Measurements from ENCODE around the gene UBE2U. TPM values are rescaled to one million over a fixed set of nuclear protein-coding genes. Genes with fewer than 3 reads are reported as not detected.

The UBE2U gene
- polyA plus RNA-seq, 1 donor from 2014 or later: not detected

DNA sequence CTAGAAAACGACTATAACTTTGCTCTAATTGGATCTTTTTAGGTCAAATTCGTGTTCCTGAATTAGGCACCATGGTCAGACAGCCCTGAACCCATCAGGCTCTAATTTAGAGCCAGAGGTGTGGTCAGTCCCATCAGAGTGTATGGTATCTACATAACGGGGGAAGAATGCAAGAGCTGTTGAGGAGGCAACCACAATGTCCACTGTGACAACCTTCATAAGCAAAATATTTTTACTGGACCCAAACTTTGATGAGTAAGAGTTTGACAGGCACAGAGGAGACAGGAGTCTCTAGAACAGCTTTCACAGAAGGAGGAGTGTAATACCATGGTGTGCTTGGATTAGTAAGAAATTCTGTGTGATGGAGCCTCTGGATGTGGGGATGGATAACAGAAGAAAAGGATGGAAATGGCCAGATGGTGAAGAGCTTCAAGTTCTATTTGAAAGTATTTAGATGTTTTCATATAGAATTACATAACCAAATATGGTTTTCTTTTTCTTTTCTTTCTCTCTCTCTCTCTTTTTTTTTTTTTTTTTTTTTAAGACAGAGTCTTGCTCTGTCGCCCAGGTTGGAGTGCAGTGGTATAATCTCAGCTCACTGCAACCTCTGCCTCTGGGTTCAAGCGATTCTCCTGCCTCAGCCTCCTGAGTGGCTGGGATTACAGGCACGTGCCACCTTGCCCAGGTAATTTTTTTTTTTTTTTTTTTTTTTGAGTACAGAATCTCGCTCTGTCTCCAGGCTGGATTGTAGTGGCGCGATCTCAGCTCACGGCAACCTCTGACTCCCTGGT lies 24.9 kb downstream of the UBE2U start:
- no peaks in the 10 kb centered on the region for H3K79me2 ChIP-seq (replicated peaks; ENCODE audit: insufficient read depth, low read length)
- H3K9me3 ChIP-seq (ENCODE audit: low read length): no peaks in the 10 kb centered on the region
- H3K27ac ChIP-seq (ENCODE audit: low read length): no peak overlapping the region
- H3K36me3 ChIP-seq (ENCODE audit: insufficient read depth, low read length): no peaks in the 10 kb centered on the region
- H3K4me2 ChIP-seq (ENCODE audit: low read length): no peak overlapping the region
- no peak overlapping the region for H3K9ac ChIP-seq (ENCODE audit: low read length)
- H2AFZ ChIP-seq (ENCODE audit: low read depth, low read length): no peak overlapping the region
- H3K27me3 ChIP-seq (ENCODE audit: insufficient read depth, low read depth, low read length): no peaks in the 10 kb centered on the region
- H3F3A ChIP-seq (ENCODE audit: insufficient read depth, low read length, poor library complexity, severe bottlenecking): no peaks in the 10 kb centered on the region
- no peaks in the 10 kb centered on the region for H4K20me1 ChIP-seq (ENCODE audit: insufficient read depth)
- TF ChIP-seq MXI1 (conservative IDR thresholded peaks at IDR 0.05; ENCODE audit: poor library complexity, severe bottlenecking) (no peak), EP300 (conservative IDR thresholded peaks at IDR 0.05; ENCODE audit: poor library complexity, severe bottlenecking) (no peak), SMC3 (conservative IDR thresholded peaks at IDR 0.05; ENCODE audit: poor library complexity) (no peak), POLR2AphosphoS5 (IDR thresholded peaks at IDR 0.05) (no peak), RAD21 (conservative IDR thresholded peaks at IDR 0.05) (no peak), EZH2 (IDR thresholded peaks at IDR 0.05; ENCODE audit: borderline replicate concordance, insufficient read depth, low read length, poor library complexity, severe bottlenecking) (no peak), TAF1 (IDR thresholded peaks at IDR 0.05; ENCODE audit: low read depth) (no peak)
- TF ChIP-seq, protein P1, sequence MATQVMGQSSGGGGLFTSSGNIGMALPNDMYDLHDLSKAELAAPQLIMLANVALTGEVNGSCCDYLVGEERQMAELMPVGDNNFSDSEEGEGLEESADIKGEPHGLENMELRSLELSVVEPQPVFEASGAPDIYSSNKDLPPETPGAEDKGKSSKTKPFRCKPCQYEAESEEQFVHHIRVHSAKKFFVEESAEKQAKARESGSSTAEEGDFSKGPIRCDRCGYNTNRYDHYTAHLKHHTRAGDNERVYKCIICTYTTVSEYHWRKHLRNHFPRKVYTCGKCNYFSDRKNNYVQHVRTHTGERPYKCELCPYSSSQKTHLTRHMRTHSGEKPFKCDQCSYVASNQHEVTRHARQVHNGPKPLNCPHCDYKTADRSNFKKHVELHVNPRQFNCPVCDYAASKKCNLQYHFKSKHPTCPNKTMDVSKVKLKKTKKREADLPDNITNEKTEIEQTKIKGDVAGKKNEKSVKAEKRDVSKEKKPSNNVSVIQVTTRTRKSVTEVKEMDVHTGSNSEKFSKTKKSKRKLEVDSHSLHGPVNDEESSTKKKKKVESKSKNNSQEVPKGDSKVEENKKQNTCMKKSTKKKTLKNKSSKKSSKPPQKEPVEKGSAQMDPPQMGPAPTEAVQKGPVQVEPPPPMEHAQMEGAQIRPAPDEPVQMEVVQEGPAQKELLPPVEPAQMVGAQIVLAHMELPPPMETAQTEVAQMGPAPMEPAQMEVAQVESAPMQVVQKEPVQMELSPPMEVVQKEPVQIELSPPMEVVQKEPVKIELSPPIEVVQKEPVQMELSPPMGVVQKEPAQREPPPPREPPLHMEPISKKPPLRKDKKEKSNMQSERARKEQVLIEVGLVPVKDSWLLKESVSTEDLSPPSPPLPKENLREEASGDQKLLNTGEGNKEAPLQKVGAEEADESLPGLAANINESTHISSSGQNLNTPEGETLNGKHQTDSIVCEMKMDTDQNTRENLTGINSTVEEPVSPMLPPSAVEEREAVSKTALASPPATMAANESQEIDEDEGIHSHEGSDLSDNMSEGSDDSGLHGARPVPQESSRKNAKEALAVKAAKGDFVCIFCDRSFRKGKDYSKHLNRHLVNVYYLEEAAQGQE (IDR thresholded peaks at IDR 0.05; ENCODE audit: borderline replicate concordance): no peak
- TF ChIP-seq, protein P2, sequence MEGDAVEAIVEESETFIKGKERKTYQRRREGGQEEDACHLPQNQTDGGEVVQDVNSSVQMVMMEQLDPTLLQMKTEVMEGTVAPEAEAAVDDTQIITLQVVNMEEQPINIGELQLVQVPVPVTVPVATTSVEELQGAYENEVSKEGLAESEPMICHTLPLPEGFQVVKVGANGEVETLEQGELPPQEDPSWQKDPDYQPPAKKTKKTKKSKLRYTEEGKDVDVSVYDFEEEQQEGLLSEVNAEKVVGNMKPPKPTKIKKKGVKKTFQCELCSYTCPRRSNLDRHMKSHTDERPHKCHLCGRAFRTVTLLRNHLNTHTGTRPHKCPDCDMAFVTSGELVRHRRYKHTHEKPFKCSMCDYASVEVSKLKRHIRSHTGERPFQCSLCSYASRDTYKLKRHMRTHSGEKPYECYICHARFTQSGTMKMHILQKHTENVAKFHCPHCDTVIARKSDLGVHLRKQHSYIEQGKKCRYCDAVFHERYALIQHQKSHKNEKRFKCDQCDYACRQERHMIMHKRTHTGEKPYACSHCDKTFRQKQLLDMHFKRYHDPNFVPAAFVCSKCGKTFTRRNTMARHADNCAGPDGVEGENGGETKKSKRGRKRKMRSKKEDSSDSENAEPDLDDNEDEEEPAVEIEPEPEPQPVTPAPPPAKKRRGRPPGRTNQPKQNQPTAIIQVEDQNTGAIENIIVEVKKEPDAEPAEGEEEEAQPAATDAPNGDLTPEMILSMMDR (IDR thresholded peaks at IDR 0.05; ENCODE audit: poor library complexity, severe bottlenecking): no peak
- no peaks in the 10 kb centered on the region for H3K9me2 ChIP-seq (ENCODE audit: insufficient read depth, low read length)
- no peak overlapping the region for H3K4me3 ChIP-seq (ENCODE audit: low read length)

GRCh38 chr1:64229307-64229706 lies 25.9 kb downstream of the UBE2U start:
- Histone ChIP-seq H4K20me1 (ENCODE audit: insufficient read depth) (no peaks in the 10 kb centered on the region), H3K79me2 (replicated peaks; ENCODE audit: insufficient read depth, low read length) (no peaks in the 10 kb centered on the region), H2AFZ (ENCODE audit: low read depth, low read length) (no peak overlapping the region), H3F3A (ENCODE audit: insufficient read depth, low read length, poor library complexity, severe bottlenecking) (no peaks in the 10 kb centered on the region), H3K4me3 (ENCODE audit: low read length) (no peak overlapping the region), H3K27ac (ENCODE audit: low read length) (no peak overlapping the region), H3K9me3 (ENCODE audit: low read length) (no peaks in the 10 kb centered on the region), H3K4me2 (ENCODE audit: low read length) (no peak overlapping the region), H3K9me2 (ENCODE audit: insufficient read depth, low read length) (no peaks in the 10 kb centered on the region), H3K9ac (ENCODE audit: low read length) (no peak overlapping the region), H3K27me3 (ENCODE audit: insufficient read depth, low read depth, low read length) (no peaks in the 10 kb centered on the region), H3K36me3 (ENCODE audit: insufficient read depth, low read length) (no peaks in the 10 kb centered on the region)
- TF ChIP-seq SMC3 (conservative IDR thresholded peaks at IDR 0.05; ENCODE audit: poor library complexity): no peak
- no peak for TF ChIP-seq EZH2 (IDR thresholded peaks at IDR 0.05; ENCODE audit: borderline replicate concordance, insufficient read depth, low read length, poor library complexity, severe bottlenecking)
- no peak for TF ChIP-seq RAD21 (conservative IDR thresholded peaks at IDR 0.05)
- TF ChIP-seq, protein P1 (IDR thresholded peaks at IDR 0.05; ENCODE audit: borderline replicate concordance): no peak
- TF ChIP-seq TAF1 (IDR thresholded peaks at IDR 0.05; ENCODE audit: low read depth): no peak
- no peak for TF ChIP-seq POLR2AphosphoS5 (IDR thresholded peaks at IDR 0.05)
- TF ChIP-seq EP300 (conservative IDR thresholded peaks at IDR 0.05; ENCODE audit: poor library complexity, severe bottlenecking): no peak
- no peak for TF ChIP-seq MXI1 (conservative IDR thresholded peaks at IDR 0.05; ENCODE audit: poor library complexity, severe bottlenecking)
- TF ChIP-seq, protein P2 (IDR thresholded peaks at IDR 0.05; ENCODE audit: poor library complexity, severe bottlenecking): no peak
